D341Med (cell line): ENCODE data around the gene EMP1.

Experiments
- DNase-seq: peaks from one replicate; pipeline ENCODE4 v3.0.0; 2012; ENCODE audit warnings: low spot score

EMP1 gene

GRCh38 chr12:13198241-13198640 is 1.7 kb downstream of the EMP1 start:
- no peak for DNase-seq

- no peak for DNase-seq
Measured at GRCh38 chr12:13198876-13199275, 2.4 kb downstream of the EMP1 start.

- DNase-seq = no peak
Measured at GRCh38 chr12:13199592-13199991, 3.1 kb downstream of the EMP1 start.

- no peak for DNase-seq
Measured at GRCh38 chr12:13200841-13201240, 4.3 kb downstream of the EMP1 start.

- DNase-seq = peak; percentile 85
Measured at GRCh38 chr12:13203034-13203922, 6.8 kb downstream of the EMP1 start.

- no peak for DNase-seq
Measured at GRCh38 chr12:13204428-13204827, 7.9 kb downstream of the EMP1 start.

- DNase-seq = no peak
Measured at GRCh38 chr12:13205809-13206559, 9.5 kb downstream of the EMP1 start.

- no peak for DNase-seq
Measured at GRCh38 chr12:13206560-13206897, 10.0 kb downstream of the EMP1 start.

- peak; percentile 49 for DNase-seq
Measured at GRCh38 chr12:13208533-13209435, 12.3 kb downstream of the EMP1 start.

- DNase-seq = no peak
Measured at GRCh38 chr12:13209436-13210235, 13.1 kb downstream of the EMP1 start.

- DNase-seq = no peak
Measured at GRCh38 chr12:13210236-13211190, 14.0 kb downstream of the EMP1 start.

- DNase-seq = no peak
Measured at GRCh38 chr12:13211191-13211858, 14.8 kb downstream of the EMP1 start.

- DNase-seq = peak; percentile 65
Measured at GRCh38 chr12:13211859-13212664, 15.5 kb downstream of the EMP1 start.

GRCh38 chr12:13215056-13215455 is 18.5 kb downstream of the EMP1 start:
- DNase-seq = no peak

- DNase-seq = no peak
Measured at GRCh38 chr12:13218641-13219040, 22.1 kb downstream of the EMP1 start.

- no peak for DNase-seq
Measured at GRCh38 chr12:13219320-13219719, 22.8 kb downstream of the EMP1 start.

GRCh38 chr12:13220838-13221237 is 24.3 kb downstream of the EMP1 start:
- no peak for DNase-seq

GRCh38 chr12:13222076-13222475 is 25.6 kb downstream of the EMP1 start:
- no peak for DNase-seq
